Suprapubic skin (tissue), 4 donors: ENCODE measurements around the gene ADAT2. TPM values are rescaled to one million over a fixed set of nuclear protein-coding genes. Genes with fewer than 3 reads are reported as not detected.
"Not testable (repeated sequence)": the region's sequence is repeated elsewhere in the genome, so short reads cannot be mapped to it uniquely, and the experiment has no call there.

Source experiments
- DNase-seq, 2 donors: peaks; one replicate each; pipeline ENCODE4 v3.0.0-alpha.2; 2019; ENCODE audit warnings: low spot score in 2 of 2
- H3K27ac ChIP-seq: fragments of 200-600 bp; sonication (generic); one replicate; pipeline ENCODE4 v1.5.1; 2019
- H3K27me3 ChIP-seq: fragments of 200-600 bp; sonication (generic); one replicate; pipeline ENCODE4 v1.5.1; 2019
- H3K36me3 ChIP-seq: fragments of 200-600 bp; sonication (generic); one replicate; pipeline ENCODE4 v1.5.1; 2019
- H3K4me1 ChIP-seq: fragments of 200-600 bp; sonication (generic); one replicate; pipeline ENCODE4 v1.5.1; 2019
- H3K4me3 ChIP-seq: fragments of 200-600 bp; sonication (generic); one replicate; pipeline ENCODE4 v1.5.1; 2019; ENCODE audit warnings: mild to moderate bottlenecking
- H3K9me3 ChIP-seq: fragments of 200-600 bp; sonication (generic); one replicate; pipeline ENCODE4 v1.5.1; 2019
- EP300 ChIP-seq: sonication (generic); formaldehyde crosslinking; IDR thresholded peaks from one replicate; pipeline ENCODE4 v1.6.1; 2017; ENCODE audit warnings: antibody characterized with exemption
- POLR2A ChIP-seq, 2 donors: fragments of 450-650 bp; IDR thresholded peaks; one replicate each; pipeline ENCODE4 v1.6.1; 2017; ENCODE audit warnings: antibody characterized with exemption in 2 of 2, mild to moderate bottlenecking in 2 of 2, moderate library complexity in 2 of 2
- POLR2AphosphoS5 ChIP-seq, 3 donors: sonication (generic); formaldehyde crosslinking; IDR thresholded peaks; one replicate each; pipeline ENCODE4 v1.6.1; 2017; ENCODE audit warnings: antibody characterized with exemption in 3 of 3
- WGBS: methylation state at CpG from one replicate; pipeline ENCODE4 v1.1.5; 2018; 5-methylcytosine and 5-hydroxymethylcytosine counted together
- total RNA-seq, 4 donors: library from RNA; depleted of rRNA; stranded (reverse); fragments of >200 nt; gene quantifications; one replicate each; pipeline ENCODE4 v1.1.0, GENCODE V29; 2016
- TF ChIP-seq, protein P1 (sequence below), 2 donors: fragments of 200-600 bp in 1 of 2; fragments of 450-650 bp in 1 of 2; sonication (generic) in 1 of 2; IDR thresholded peaks; one replicate each; pipeline ENCODE4 v1.5.1; 2016 to 2019; ENCODE audit warnings: antibody characterized with exemption in 2 of 2, mild to moderate bottlenecking in 1 of 2, moderate library complexity in 1 of 2

ADAT2 gene
- total RNA-seq, 4 donors from 2014 or later: 7.2 to 13.7 (median 8.1) TPM

DNA sequence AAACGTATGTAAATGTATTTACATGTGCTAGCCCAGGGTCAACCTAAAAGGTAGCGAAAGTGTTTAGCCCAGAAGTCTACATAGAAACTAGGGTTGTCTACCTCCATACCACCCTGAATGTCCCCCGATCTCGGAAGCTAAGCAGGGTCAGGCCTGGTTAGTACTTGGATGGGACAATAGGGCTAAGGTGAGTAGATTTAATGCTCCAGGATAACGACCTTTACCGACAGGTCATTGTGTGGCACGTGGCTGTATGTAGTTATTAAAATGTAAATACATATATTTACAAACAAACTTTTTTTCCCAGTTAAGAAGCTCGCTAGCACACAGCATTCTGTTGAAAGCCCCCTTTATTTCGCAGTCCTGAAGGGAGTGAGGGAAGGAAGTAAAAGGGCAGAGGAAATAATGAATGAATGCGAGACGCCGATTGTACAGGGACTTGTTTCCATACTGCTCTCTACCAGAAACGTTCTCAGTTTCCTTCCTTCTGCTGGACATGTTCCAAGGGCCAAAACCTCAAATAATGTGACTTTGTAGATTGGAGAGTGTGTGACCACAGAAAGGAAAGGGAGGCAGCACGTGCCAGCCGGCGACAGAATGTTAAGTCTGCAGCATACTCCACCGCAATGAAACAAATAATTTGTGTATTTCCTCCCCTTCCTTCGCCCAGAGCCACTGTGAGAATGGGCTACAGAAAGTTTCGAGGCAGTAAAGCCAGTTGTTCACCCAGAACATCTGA is 612 bp downstream of the ADAT2 start:
- Histone ChIP-seq H3K27me3 (no peaks in the 10 kb centered on the region), H3K4me3 (peak overlapping the region; percentile 82), H3K36me3 (peaks cover 3% of the 10 kb centered on the region), H3K9me3 (no peaks in the 10 kb centered on the region), H3K27ac (peak overlapping the region; percentile 73), H3K4me1 (peaks cover 29% of the 10 kb centered on the region)
- no peak for DNase-seq
- TF ChIP-seq, protein P1, sequence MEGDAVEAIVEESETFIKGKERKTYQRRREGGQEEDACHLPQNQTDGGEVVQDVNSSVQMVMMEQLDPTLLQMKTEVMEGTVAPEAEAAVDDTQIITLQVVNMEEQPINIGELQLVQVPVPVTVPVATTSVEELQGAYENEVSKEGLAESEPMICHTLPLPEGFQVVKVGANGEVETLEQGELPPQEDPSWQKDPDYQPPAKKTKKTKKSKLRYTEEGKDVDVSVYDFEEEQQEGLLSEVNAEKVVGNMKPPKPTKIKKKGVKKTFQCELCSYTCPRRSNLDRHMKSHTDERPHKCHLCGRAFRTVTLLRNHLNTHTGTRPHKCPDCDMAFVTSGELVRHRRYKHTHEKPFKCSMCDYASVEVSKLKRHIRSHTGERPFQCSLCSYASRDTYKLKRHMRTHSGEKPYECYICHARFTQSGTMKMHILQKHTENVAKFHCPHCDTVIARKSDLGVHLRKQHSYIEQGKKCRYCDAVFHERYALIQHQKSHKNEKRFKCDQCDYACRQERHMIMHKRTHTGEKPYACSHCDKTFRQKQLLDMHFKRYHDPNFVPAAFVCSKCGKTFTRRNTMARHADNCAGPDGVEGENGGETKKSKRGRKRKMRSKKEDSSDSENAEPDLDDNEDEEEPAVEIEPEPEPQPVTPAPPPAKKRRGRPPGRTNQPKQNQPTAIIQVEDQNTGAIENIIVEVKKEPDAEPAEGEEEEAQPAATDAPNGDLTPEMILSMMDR (IDR thresholded peaks at IDR 0.05): no peak
- TF ChIP-seq POLR2AphosphoS5 (IDR thresholded peaks at IDR 0.05): no peak
- no peak for TF ChIP-seq EP300
- no peak for TF ChIP-seq POLR2A (IDR thresholded peaks at IDR 0.05)
- WGBS: 6% methylated on average over 19 of the region's 19 CpGs

DNA sequence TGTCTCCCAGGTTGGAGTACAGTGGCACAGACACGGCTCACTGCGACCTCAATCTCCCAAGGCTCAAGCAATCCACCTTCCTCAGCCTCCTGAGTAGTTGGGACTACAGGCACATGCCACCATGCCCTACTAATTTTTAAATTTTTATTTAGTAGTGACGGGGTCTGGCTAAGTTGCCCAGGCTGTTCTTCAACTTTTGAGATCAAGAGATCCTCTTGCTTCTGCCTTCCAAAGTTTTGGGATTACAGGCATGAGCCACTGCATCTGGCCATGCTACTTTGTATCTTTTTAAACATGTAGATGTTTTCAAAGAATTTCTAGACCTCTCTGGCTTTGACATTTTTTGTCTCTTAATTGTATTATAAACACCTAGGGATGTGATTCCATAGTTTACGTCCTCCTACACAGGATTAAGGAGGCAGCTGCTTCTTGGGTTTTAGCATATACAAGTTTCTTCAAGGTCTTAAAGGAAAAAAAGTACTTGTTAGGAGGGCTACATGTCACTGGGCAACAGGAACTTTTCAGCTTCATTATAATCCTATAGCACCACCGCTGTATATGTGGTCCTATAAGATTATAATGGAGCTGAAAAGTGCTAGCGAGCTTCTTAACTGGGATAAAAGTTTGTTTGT is 1.3 kb downstream of the ADAT2 start:
- TF ChIP-seq EP300 (no peak), POLR2A (IDR thresholded peaks at IDR 0.05) (no peak), POLR2AphosphoS5 (IDR thresholded peaks at IDR 0.05) (no peak)
- TF ChIP-seq, protein P1 (IDR thresholded peaks at IDR 0.05): no peak
- H3K36me3 ChIP-seq: peaks cover 3% of the 10 kb centered on the region
- H3K27me3 ChIP-seq: no peaks in the 10 kb centered on the region
- 78% methylated on average over 6 of the region's 6 CpGs for WGBS
- no peak for DNase-seq
- H3K4me3 ChIP-seq: peak overlapping the region; percentile 82
- peaks cover 29% of the 10 kb centered on the region for H3K4me1 ChIP-seq
- H3K9me3 ChIP-seq: no peaks in the 10 kb centered on the region
- H3K27ac ChIP-seq: no peak overlapping the region

DNA sequence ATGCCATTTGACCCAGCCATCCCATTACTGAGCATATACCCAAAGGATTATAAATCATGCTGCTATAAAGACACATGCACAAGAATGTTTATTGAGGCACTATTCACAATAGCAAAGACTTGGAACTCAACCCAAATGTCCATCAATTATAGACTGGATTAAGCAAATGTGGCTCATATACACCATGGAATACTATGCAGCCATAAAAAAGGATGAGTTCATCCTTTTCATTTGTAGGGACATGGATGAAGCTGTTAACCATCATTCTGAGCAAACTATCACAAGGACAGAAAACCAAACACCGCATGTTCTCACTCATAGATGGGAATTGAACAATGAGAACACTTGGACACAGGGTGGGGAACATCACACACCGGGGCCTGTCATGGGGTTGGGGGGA is 2.6 kb downstream of the ADAT2 start:
- peaks cover 29% of the 10 kb centered on the region for H3K4me1 ChIP-seq
- H3K4me3 ChIP-seq, H3K9me3 ChIP-seq, H3K36me3 ChIP-seq, DNase-seq, H3K27me3 ChIP-seq, H3K27ac ChIP-seq: not testable (repeated sequence)
- WGBS: 98% methylated on average over 2 of the region's 2 CpGs

DNA sequence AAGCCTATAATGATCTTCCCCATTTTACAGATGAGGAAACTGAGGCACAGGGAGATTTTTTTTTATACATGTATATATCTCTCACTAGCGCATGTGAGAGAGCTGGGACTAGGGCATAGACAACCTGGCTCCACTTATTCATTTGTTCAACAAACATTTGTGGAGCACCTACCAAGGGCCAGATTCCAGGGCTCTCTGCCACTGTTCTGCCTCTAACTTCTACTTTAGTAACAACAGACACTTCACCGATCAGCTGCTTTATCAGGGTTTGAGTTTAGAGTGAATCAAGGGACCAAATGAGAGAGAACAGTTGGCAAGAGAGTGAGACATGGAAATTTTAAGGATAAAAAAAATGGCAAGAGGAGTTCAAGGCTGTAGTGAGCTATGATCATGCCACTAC is 7.4 kb downstream of the ADAT2 start:
- no peak for DNase-seq
- Histone ChIP-seq H3K4me3 (no peak overlapping the region), H3K27ac (no peak overlapping the region), H3K4me1 (no peaks in the 10 kb centered on the region), H3K27me3 (no peaks in the 10 kb centered on the region), H3K9me3 (no peaks in the 10 kb centered on the region), H3K36me3 (no peaks in the 10 kb centered on the region)
- WGBS: 98% methylated on average over 2 of the region's 2 CpGs
- TF ChIP-seq EP300 (no peak), POLR2A (IDR thresholded peaks at IDR 0.05) (no peak), POLR2AphosphoS5 (IDR thresholded peaks at IDR 0.05) (no peak)
- TF ChIP-seq, protein P1 (IDR thresholded peaks at IDR 0.05): no peak

DNA sequence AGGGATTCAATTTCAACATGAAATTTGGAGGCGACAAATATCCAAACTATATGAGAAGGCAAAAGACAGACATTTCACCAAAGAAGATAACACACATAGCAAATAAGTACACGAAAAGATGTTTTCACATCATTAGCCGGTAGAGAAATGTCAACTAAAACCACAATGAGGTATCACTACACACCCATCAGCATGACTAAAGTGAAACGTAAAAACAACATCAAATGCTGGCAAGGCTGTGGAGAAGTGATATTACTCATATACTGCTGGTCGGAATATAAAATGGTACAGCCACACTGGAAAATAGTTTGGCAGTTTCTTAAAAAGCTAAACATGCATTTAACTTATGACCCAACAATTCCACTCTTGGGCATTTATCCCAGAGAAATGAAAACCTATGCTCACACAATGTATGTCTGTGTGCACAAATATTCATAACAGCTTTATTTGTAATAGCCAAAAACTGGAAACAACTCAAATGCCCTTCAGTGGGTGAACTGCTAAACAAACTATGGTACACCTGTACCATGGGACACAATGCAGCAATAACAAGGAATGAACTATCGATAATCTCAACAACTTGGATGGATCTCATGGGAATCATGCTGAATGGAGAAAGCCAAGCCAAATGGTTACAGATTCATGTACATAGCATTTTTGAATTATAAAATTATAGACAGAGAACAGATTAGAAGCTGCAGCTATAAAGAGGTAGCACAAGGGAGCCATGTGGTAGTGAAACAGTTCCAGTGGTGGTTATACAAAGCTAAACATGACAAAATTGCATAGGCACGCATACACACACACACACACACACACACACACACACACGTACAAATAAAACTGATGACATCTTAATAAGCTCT is 8.6 kb downstream of the ADAT2 start:
- Histone ChIP-seq H3K9me3 (no peaks in the 10 kb centered on the region), H3K4me3 (no peak overlapping the region), H3K36me3 (peaks cover 4% of the 10 kb centered on the region), H3K27me3 (no peaks in the 10 kb centered on the region), H3K4me1 (no peaks in the 10 kb centered on the region), H3K27ac (no peak overlapping the region)
- DNase-seq: no peak
- no peak for TF ChIP-seq POLR2A (IDR thresholded peaks at IDR 0.05)
- 90% methylated on average over 8 of the region's 8 CpGs for WGBS

DNA sequence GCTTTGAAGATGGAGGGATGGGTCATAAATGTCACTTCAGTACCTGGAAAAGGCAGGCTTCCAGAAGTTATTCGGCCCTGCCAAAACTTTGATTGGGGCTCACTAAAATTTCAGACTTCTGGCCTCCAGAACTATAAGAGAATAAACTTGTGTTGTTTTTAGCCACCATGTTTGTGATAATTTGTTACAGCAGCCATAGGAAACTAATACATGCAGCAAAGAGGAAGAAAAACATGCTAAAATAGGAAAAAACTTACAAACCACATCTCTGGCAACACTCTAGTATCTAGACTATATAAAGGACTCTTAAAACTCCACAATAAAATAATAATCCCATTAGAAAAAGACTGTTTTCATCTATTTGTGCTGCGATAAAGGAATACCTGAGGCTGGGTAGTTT is 9.5 kb downstream of the ADAT2 start:
- WGBS: 97% methylated on average over 2 of the region's 2 CpGs
- Histone ChIP-seq H3K36me3 (peaks cover 9% of the 10 kb centered on the region), H3K4me3 (no peak overlapping the region), H3K27me3 (no peaks in the 10 kb centered on the region), H3K4me1 (no peaks in the 10 kb centered on the region), H3K27ac (no peak overlapping the region), H3K9me3 (no peaks in the 10 kb centered on the region)
- TF ChIP-seq POLR2A (IDR thresholded peaks at IDR 0.05) (no peak), POLR2AphosphoS5 (IDR thresholded peaks at IDR 0.05) (no peak), EP300 (no peak)
- TF ChIP-seq, protein P1 (IDR thresholded peaks at IDR 0.05): no peak
- no peak for DNase-seq
